ENCODE results near the gene TNMD.

The TNMD gene

DNA sequence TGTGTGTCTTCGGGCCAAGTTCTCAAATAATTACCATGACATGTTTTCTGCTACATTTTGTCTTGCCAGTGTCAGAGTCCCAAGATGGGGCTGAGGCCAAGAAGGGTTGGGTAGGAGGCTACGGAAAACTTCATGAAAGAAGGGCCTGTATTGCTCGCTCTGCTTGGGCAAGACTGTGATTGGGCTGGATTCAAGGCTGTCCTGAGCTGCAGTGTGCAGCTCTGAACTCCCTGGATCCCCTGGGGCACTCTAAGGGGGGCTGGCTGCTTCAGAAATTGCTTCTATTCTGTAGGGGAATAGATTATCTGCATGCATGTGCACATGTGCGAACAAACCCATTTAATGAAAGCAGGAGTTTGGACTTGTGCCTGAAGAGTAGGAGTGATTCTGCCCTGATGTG is 38.3 kb downstream of the TNMD start:
- in situ Hi-C loops (cut with MboI; ENCODE audit: low sequenced_read_pairs), result no loop called here
- H3K27me3 ChIP-seq (ENCODE audit: low read depth), result no peaks in the 10 kb centered on the region
- DNase-seq (ENCODE audit: low spot score in 2 of 2), result no peak
- no peaks in the 10 kb centered on the region for H3K36me3 ChIP-seq (replicated peaks)
- H3K9me3 ChIP-seq, result no peaks in the 10 kb centered on the region
- no peaks in the 10 kb centered on the region for H3K4me1 ChIP-seq
- H3K4me3 ChIP-seq, result no peak overlapping the region

DNA sequence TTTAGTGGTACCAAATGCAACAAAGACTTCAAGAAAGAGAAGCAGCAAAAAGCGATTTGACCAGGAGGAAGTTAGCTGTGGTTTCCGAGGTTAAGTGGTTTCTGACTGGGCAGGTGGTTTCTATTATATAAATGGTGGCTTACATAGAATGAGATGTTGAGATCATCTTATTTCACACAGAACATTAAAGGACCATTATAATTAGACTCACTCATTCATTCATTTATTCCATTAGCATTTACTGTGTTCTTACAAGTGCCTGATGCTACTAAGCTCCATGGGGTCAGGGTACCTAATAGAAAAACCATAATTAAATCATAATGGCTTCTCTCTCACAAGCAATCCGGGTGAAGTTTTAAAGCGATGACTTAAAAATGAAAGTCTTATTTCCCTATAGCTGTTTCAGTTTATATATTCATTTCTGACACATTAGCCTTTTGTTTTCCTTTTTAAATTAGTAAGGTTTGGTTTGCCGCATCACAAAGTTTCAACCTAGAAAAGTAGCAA is 41.3 kb downstream of the TNMD start:
- Histone ChIP-seq H3K9me3 (no peaks in the 10 kb centered on the region), H3K4me3 (no peak overlapping the region), H3K27me3 (ENCODE audit: low read depth) (no peaks in the 10 kb centered on the region), H3K36me3 (replicated peaks) (no peaks in the 10 kb centered on the region), H3K4me1 (no peaks in the 10 kb centered on the region)
- no peak for DNase-seq (ENCODE audit: low spot score in 2 of 2)
- in situ Hi-C loops (cut with MboI; ENCODE audit: low sequenced_read_pairs), result no loop called here

DNA sequence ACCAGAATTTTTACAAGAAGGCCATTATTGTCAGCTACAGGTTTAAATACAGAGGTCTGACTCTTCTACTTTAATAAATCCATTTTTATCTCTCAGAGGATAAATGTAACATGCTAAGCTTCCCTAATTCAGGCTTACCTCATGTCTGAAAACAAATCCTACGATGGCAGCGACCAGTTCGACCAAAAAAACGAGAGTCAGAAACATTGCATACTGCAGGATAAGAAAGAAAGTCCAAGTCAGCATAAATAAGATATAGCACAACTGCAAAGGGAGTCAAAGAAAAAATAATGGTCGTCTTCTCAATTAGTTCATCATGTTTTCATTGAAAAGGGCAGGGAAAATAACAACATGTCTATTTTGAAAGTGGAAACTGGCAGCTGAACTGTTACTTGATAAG is 50.3 kb downstream of the TNMD start:
- DNase-seq (ENCODE audit: low spot score in 2 of 2), result no peak
- no peaks in the 10 kb centered on the region for H3K27me3 ChIP-seq (ENCODE audit: low read depth)
- no peak overlapping the region for H3K4me3 ChIP-seq
- no peaks in the 10 kb centered on the region for H3K36me3 ChIP-seq (replicated peaks)
- peaks cover 5% of the 10 kb centered on the region; the same call in 1 of the 2 replicates for H3K4me1 ChIP-seq
- in situ Hi-C loops (cut with MboI; ENCODE audit: low sequenced_read_pairs), result no loop called here
- no peaks in the 10 kb centered on the region for H3K9me3 ChIP-seq

- H3K4me1 ChIP-seq, result peaks cover 5% of the 10 kb centered on the region; the same call in 1 of the 2 replicates
- no peaks in the 10 kb centered on the region for H3K9me3 ChIP-seq
- in situ Hi-C loops (cut with MboI; ENCODE audit: low sequenced_read_pairs), result no loop called here
- H3K36me3 ChIP-seq (replicated peaks), result no peaks in the 10 kb centered on the region
- H3K27me3 ChIP-seq (ENCODE audit: low read depth), result no peaks in the 10 kb centered on the region
- DNase-seq (ENCODE audit: low spot score in 2 of 2), result no peak
- H3K4me3 ChIP-seq, result no peak overlapping the region
These were observed 51.2 kb downstream of the TNMD start for GRCh38 chrX:100635989-100636320.

GRCh38 chrX:100636321-100636991 is 51.7 kb downstream of the TNMD start, which contains the start of gene TSPAN6:
TSPAN6 (minus strand) TSS chrX:100636806; CDS start chrX:100636694, 112 bp downstream.
- no peak within 1 kb of the TSS for H3K4me3 ChIP-seq
- H3K36me3 ChIP-seq (replicated peaks), result no peaks in the 10 kb centered on the region
- DNase-seq (ENCODE audit: low spot score in 2 of 2), result no peak
- H3K4me1 ChIP-seq, result peaks cover 5% of the 10 kb centered on the region; the same call in 1 of the 2 replicates
- in situ Hi-C loops (cut with MboI; ENCODE audit: low sequenced_read_pairs), result no loop called here
- H3K27me3 ChIP-seq (ENCODE audit: low read depth), result no peaks in the 10 kb centered on the region
- no peaks in the 10 kb centered on the region for H3K9me3 ChIP-seq

GRCh38 chrX:100642290-100642689 is 57.6 kb downstream of the TNMD start:
- H3K9me3 ChIP-seq, result no peaks in the 10 kb centered on the region
- in situ Hi-C loops (cut with MboI; ENCODE audit: low sequenced_read_pairs), result no loop called here

DNA sequence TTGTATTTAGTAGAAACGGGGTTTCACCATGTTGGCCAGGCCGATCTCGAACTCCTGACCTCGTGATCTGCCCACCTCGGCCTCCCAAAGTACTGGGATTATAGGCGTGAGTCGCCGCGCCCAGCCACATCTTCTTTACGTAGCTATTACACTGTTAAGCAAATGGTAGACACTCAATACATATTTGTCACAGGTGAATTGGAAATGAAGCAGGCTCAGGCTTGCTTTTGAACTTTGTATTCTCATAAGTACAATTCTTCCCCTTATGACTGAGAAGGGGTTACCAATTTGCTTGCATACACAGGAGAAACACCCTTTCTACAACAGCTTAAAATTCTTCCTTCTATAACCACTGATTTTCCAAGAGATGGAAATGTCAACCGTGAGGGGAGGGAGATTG is 58.5 kb downstream of the TNMD start:
- in situ Hi-C loops (cut with MboI; ENCODE audit: low sequenced_read_pairs), result no loop called here
- Histone ChIP-seq H3K4me3 (no peak overlapping the region), H3K9me3 (no peaks in the 10 kb centered on the region), H3K27me3 (ENCODE audit: low read depth) (no peaks in the 10 kb centered on the region), H3K4me1 (peaks cover 10% of the 10 kb centered on the region), H3K36me3 (replicated peaks) (no peaks in the 10 kb centered on the region)
- DNase-seq (ENCODE audit: low spot score in 2 of 2), result no peak

More at GRCh38 chrX:100642290-100642689, 57.6 kb downstream of the TNMD start:
- no peaks in the 10 kb centered on the region for H3K36me3 ChIP-seq (replicated peaks)
- peaks cover 12% of the 10 kb centered on the region for H3K4me1 ChIP-seq
- no peak overlapping the region for H3K4me3 ChIP-seq
- no peak for DNase-seq (ENCODE audit: low spot score in 2 of 2)
- no peaks in the 10 kb centered on the region for H3K27me3 ChIP-seq (ENCODE audit: low read depth)

DNA sequence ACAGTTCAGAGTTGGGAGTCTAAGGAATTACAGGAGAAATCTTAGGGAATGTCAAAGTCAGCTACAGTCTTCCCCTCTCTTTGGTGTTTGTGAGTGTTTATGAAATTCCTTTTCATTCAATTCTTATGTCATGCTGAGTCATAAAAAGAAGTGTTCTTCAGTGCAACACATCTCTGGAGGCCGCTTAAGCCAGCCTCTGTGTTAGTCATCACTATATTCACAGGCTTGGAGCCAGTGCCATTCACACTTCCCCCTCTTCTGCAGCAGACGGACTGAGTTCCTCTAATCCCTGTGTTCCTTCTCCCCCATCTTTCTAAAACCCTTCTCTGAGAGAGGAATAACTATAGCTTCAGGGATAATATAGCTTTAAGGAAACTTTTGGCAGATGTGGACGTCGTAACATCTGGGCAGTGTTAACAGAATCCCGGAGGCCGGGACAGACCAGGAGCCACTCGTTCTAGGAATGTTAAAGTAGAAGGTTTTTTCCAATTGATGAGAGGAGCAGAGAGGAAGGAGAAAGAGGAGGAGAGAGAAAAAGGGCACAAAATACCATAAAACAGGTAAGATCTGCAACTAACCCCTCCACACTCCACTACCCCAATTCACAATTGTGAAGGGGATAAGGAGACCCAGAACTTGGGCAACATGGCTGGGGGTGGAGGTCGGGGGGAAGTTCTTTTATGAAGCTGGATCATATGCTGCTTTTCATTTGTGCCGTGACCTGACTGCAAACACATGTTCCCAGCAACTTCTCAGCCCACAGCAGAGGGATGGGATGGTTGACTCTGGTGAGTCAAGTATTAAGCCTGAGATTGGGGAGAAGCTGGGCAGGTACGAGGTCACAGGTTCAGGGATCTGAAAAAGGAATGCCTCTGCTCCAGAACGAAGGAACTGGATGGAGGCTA is 59.5 kb downstream of the TNMD start, which contains the start of gene SRPX2:
SRPX2 (plus strand) TSS at position 244 of the 905 bp plus-strand sequence. CDS start 2,124 bp downstream, outside the sequence.
- in situ Hi-C loops (cut with MboI; ENCODE audit: low sequenced_read_pairs), result no loop called here
- no peak within 1 kb of the TSS for H3K4me3 ChIP-seq
- H3K4me1 ChIP-seq, result peaks cover 10% of the 10 kb centered on the region
- DNase-seq (ENCODE audit: low spot score in 2 of 2), result peak; percentile 34 to 56
- no peaks in the 10 kb centered on the region for H3K27me3 ChIP-seq (ENCODE audit: low read depth)
- H3K9me3 ChIP-seq, result no peaks in the 10 kb centered on the region
- no peaks in the 10 kb centered on the region for H3K36me3 ChIP-seq (replicated peaks)

DNA sequence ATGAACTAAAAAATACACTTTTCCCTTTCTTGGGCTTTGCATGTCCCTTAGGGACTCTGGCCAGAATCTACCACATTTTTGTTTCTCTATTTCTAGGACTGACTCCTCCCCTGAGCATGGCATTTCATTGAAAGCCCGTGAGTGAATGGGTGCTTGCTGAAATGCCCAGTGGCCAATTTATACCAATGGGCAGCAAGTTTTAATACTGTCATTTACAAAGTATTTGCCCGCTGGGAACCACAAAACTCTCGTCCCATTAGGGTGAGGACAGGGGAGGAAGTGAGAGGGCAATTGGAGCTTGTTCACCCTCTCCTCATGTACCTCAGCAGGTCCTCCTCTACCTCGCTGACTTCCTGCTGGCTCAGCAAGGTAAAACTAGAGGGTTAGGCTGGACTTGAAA is 60.4 kb downstream of the TNMD start:
- Histone ChIP-seq H3K4me3 (no peak overlapping the region), H3K4me1 (peaks cover 18% of the 10 kb centered on the region), H3K9me3 (no peaks in the 10 kb centered on the region), H3K36me3 (replicated peaks) (no peaks in the 10 kb centered on the region), H3K27me3 (ENCODE audit: low read depth) (no peaks in the 10 kb centered on the region)
- in situ Hi-C loops (cut with MboI; ENCODE audit: low sequenced_read_pairs), result no loop called here
- no peak for DNase-seq (ENCODE audit: low spot score in 2 of 2)

GRCh38 chrX:100647095-100647494 is 62.4 kb downstream of the TNMD start:
- DNase-seq (ENCODE audit: low spot score in 2 of 2), result no peak
- no peak overlapping the region for H3K4me3 ChIP-seq
- H3K36me3 ChIP-seq (replicated peaks), result no peaks in the 10 kb centered on the region
- peaks cover 22% of the 10 kb centered on the region for H3K4me1 ChIP-seq
- H3K9me3 ChIP-seq, result no peaks in the 10 kb centered on the region
- H3K27me3 ChIP-seq (ENCODE audit: low read depth), result no peaks in the 10 kb centered on the region
- in situ Hi-C loops (cut with MboI; ENCODE audit: low sequenced_read_pairs), result no loop called here

DNA sequence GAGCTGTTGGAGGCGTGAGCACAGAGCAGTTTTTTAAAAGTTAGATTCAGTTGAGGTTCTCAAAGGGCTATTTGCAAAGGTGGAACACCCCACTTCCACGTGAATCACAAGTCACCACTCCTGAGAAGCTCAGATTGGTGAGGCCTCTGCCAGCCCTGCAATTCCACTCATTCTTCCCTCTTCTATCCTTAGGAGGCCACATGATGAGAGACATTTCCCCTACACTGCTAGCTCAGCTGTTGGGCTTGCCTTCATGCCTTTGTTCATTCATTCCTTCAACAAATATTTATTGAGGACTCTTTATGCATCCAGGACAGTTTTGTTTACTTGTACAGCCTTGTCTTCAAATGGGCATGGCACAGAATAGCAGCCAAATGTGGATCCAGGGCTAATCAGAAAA is 63.0 kb downstream of the TNMD start:
- in situ Hi-C loops (cut with MboI; ENCODE audit: low sequenced_read_pairs), result no loop called here
- Histone ChIP-seq H3K27me3 (ENCODE audit: low read depth) (no peaks in the 10 kb centered on the region), H3K4me1 (peaks cover 22% of the 10 kb centered on the region), H3K9me3 (no peaks in the 10 kb centered on the region), H3K36me3 (replicated peaks) (no peaks in the 10 kb centered on the region), H3K4me3 (no peak overlapping the region)
- no peak for DNase-seq (ENCODE audit: low spot score in 2 of 2)

DNA sequence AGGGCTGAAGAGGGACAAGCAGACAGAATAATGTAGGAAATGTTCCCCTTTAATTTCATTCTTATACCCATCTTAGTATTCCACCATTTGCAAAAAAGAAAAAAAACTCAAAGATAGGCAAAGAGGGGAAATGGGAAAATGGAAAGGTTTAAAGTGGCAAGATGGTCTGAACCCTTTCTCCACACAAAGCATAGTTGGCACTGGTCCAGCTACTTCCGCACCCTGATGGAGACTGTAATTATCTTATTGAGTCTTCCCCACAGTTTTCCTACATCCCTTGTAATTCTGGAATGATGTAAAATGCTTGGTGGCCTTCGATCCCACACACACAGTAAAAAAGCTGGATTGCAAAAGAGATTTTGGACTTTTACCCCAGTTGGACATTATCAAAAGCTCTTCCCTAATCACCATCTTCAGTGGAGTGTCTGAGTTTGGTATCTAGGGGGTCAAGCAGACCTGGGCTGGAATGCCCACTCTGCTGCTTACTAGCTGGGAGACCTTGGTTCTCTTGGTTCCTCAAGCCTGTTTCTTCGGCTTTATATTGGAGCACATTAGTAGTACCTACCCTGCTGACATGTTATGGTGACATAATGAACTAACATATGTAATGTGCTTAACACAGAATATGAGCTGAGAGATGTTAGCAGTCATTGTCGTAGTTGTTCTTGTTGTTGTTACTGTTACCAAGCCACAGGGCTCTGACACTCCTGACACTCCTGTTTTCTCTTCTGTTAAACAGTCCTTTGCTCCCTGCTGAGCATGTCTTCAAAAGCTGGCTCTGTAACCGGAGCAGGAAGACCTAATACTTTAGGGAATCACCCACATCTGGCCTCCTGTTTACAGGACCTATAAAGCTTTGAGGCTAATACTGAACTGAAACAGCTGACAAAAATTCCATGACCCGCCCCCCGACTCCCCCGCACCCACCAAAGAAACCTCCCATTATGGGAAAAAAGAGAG is 64.0 kb downstream of the TNMD start:
- Histone ChIP-seq H3K4me3 (no peak overlapping the region), H3K27me3 (ENCODE audit: low read depth) (no peaks in the 10 kb centered on the region), H3K9me3 (no peaks in the 10 kb centered on the region), H3K36me3 (replicated peaks) (no peaks in the 10 kb centered on the region), H3K4me1 (peaks cover 20% of the 10 kb centered on the region)
- no peak for DNase-seq (ENCODE audit: low spot score in 2 of 2)
- in situ Hi-C loops (cut with MboI; ENCODE audit: low sequenced_read_pairs), result no loop called here

Data from HAP-1 (cell line).